HG02884 (cell line): ENCODE results near the gene CEMIP.

Experiments used
- ATAC-seq: cut with Tn5 transposase; IDR thresholded peaks from one replicate; pipeline ENCODE4 v1.9.1; 2021; ENCODE audit warnings: mild to moderate bottlenecking, moderate library complexity; ENCODE audit not compliant: unreplicated experiment

The CEMIP gene

DNA sequence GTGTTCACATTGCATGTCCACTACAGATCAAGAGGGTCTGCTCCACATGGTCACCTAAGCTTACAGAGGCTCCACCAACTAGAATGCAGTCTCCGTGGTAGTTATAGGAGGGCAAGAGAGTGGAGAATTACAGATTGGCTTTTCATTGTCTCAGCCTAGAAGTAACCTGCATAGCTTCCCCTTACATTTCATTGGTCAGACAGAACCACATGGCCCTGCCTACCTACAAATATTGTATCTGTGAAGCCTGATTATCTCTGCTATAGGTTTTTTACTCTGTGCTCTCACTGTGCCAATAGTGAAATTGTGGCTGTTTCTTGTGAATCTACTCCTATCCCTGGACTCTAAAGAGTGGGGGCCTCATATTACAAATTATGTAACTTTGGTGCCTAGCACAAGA, 219.1 kb downstream of the CEMIP start:
- ATAC-seq = no peak

DNA sequence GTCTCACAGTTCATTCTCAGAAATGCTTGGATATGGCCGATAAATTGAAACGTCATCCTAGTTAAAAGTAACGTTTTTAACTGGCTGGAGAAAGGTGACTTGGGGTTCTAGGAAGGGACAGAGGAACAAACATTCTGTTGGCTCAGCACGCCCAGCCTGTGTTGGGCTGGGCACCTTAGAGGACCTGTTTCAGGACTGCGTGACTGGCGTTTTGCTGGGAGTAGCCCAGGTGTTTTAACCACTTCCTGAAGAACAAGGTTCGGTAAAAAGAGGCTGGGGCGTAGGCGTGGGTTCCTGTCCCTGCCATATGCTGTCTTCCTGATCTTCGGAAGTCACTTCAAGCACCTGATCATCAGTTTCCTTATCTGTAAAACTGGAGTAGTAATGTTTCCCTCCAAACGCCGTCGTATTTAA, 220.5 kb downstream of the CEMIP start:
- ATAC-seq = peak; percentile 31

DNA sequence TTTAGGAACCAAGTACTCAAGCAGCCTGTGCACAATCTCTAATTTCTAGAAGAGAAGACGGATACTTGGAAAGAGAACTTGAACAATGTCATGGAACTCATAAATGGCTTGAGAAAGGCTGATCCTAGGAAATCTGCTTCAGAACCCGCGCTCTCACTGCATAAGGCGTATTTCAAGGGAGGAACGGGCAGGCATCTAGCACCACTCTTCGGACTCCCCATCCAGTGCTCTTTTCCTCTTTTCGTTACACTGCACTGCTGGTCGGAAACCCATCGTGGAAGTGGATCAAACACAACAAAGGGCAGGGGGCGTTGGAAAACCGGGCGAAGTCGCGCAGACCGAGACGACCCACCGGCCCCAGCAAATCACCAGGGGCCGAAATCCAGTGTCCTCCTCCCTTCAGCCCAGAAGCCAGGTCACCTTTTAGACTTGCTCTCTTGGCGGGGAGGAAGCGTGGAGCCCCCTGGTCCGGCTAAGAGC, 221.0 kb downstream of the CEMIP start:
- ATAC-seq = no peak

DNA sequence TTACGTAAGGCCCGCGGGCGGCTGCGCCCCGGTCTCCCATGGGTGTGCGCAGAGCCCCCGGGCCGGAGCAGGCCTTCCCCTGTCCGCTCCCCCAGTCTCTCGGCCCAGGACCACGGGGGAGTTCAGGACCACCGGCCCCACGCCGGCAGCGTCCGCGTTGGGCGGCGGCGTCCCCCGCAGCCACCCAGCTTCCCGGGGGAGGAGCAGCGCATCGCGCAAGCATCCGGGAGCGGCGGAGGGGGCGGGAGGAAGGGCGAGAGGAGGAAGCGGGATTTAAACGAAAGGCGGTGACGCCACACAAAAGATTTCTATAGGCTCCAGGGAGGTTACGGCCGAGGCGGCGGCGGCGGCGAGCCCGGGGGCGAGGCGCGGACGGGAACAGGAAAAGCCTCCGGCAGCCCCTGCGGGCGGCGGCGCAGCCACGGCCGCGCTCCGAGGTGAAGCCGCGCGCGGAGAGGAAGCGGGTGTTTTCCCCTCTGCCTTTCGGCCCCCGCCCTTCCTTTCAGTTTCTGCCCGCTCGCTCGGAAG, 221.5 kb downstream of the CEMIP start, which contains the start of gene TLNRD1:
Gene TLNRD1 (plus strand): TSS at position 300 of the 528 bp plus-strand sequence. CDS start 1,349 bp downstream, outside the sequence.
- peak; percentile 52 for ATAC-seq
